AG09319 (cell line): ENCODE results near the gene CSK.
A peak's percentile ranks its signal among the peaks of the same experiment; 100 is the strongest.

Source experiments
- DNase-seq: peaks from one replicate; pipeline ENCODE4 v3.0.0-alpha.2; 2010; ENCODE audit warnings: low read depth; ENCODE audit errors: extremely low read depth
- CTCF ChIP-seq: IDR thresholded peaks from 2 replicates; pipeline ENCODE4 v1.5.1; 2011; ENCODE audit warnings: low read depth, mild to moderate bottlenecking, inconsistent platforms, low read length, moderate library complexity

The CSK gene

GRCh38 chr15:74816624-74817369, 34.9 kb downstream of the CSK start:
- DNase-seq, result no peak
- no peak for TF ChIP-seq CTCF

GRCh38 chr15:74817370-74817737, 35.5 kb downstream of the CSK start:
- peak; percentile 20 for TF ChIP-seq CTCF
- no peak for DNase-seq

GRCh38 chr15:74820056-74820455, 38.2 kb downstream of the CSK start:
- no peak for DNase-seq
- TF ChIP-seq CTCF, result no peak

DNA sequence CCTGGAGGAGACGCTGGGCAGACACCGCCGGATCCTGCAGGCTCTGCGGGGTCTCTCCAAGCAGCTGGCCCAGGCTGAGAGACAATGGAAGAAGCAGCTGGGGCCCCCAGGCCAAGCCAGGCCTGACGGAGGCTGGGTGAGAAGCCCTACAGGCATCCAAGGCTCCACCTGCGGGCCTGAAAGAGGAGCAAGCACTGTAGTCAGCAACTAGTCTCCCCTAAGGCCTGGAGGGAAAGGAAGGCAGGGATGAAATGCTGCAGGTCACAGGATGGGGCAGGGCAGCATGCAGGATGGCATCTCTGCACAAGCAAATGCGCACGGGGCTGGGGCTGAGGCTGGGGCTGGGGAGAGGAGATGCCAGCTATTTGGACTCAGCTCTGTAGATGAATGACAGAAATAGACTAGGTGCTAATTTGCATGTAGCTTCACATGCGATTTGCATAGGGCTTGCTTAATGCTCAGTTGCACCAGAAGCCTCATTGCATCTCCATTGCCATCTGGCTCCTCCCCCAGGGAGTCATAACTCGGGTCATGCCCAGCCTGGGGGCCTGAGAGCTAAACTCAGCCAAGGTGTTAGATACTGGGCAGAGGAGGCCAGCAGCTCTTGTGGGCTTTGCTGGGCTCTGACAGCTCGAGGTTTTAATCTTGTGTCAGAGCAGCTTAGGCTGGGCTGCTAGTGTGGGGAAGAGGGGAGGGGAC, 39.4 kb downstream of the CSK start:
- no peak for DNase-seq
- TF ChIP-seq CTCF, result no peak

DNA sequence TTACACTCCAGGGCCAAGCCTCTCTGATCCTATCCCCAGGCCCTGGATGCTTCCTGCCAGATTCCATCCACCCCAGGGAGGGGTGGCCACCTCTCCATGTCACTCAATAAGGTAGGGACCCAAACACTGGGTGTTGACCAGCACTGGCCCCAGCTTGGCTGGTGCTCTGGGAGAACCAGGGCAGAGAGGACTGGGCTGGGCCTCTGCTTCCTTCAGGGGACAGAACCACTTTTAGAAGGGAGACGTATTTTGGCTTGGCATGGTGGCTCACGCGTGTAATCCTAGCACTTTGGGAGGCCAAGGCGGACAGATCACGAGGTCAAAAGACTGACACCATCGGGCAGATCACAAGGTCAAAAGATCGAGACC, 39.9 kb downstream of the CSK start:
- no peak for DNase-seq
- TF ChIP-seq CTCF, result no peak

GRCh38 chr15:74822233-74822632, 40.4 kb downstream of the CSK start:
- DNase-seq, result no peak
- no peak for TF ChIP-seq CTCF

DNA sequence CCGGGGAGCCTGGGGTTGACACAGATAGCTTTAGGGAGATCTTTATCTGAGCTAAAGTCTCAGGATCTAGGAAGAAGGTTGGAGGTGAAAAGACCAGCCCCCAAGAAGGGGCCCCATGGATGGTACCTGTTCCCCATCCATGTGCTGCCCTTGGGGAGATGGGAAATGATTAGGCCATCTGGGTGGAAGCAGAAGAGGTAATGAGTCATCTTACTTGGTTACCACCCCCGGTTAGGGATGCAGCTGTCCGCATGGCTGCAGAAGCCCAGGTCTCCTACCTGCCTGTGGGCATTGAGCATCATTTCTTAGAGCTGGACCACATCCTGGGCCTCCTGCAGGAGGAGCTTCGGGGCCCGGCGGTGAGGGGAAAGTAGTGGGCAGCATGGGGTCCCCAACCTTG, 41.4 kb downstream of the CSK start:
- no peak for DNase-seq
- no peak for TF ChIP-seq CTCF
